H1 (cell line): ENCODE measurements around the gene CHDH. TPM values are rescaled to one million over a fixed set of nuclear protein-coding genes. Genes with fewer than 3 reads are reported as not detected.

ENCODE experiments used
- BACH1 ChIP-seq: IDR thresholded peaks from 2 replicates; pipeline ENCODE4 v1.6.1; 2012; ENCODE audit warnings: low read length, improper control_type of control experiment
- CHD7 ChIP-seq: fragments of 300-600 bp; sonication (generic); IDR thresholded peaks from 2 replicates; pipeline ENCODE4 v1.7.1; 2012; ENCODE audit warnings: low read length, moderate library complexity, mild to moderate bottlenecking, inconsistent platforms; ENCODE audit not compliant: insufficient replicate concordance
- KDM5A ChIP-seq: fragments of 200-600 bp; IDR thresholded peaks from 2 replicates; pipeline ENCODE4 v1.7.1; 2012; ENCODE audit warnings: mild to moderate bottlenecking, low read length, inconsistent platforms, mixed read lengths
- RAD21 ChIP-seq, 2 experiments: IDR thresholded peaks in 1 of 2; conservative IDR thresholded peaks in 1 of 2; 2 replicates each; pipeline ENCODE4 v1.6.1; 2011; ENCODE audit warnings: low read depth in 2 of 2, low read length in 2 of 2, improper control_type of control experiment in 1 of 2, inconsistent platforms in 1 of 2, mild to moderate bottlenecking in 1 of 2, moderate library complexity in 1 of 2
- RBBP5 ChIP-seq: IDR thresholded peaks from 2 replicates; pipeline ENCODE4 v1.7.1; 2012; ENCODE audit warnings: low read depth, mild to moderate bottlenecking, inconsistent platforms, low read length, moderate library complexity, borderline replicate concordance
- SIRT6 ChIP-seq: IDR thresholded peaks from one replicate; pipeline ENCODE4 v1.7.1; 2012; ENCODE audit warnings: low read length, inconsistent platforms
- SRF ChIP-seq: IDR thresholded peaks from 2 replicates; pipeline ENCODE4 v1.6.1; 2011; ENCODE audit warnings: mild to moderate bottlenecking, low read depth, low read length, moderate library complexity
- polyA plus RNA-seq, 7 experiments: library from polyadenylated mRNA; depleted of rRNA in 3 of 7; stranded (reverse) in 5 of 7; unstranded in 2 of 7; fragments of >200 nt in 5 of 7; fragments of 200-250 nt in 2 of 7; gene quantifications; 1 replicate in 5 of 7; 2 replicates in 1 of 7; 4 replicates in 1 of 7; pipeline versions ENCODE4 v1.2.1 to v1.2.3, GENCODE V29; 2011 to 2013; ENCODE audit warnings: missing spikeins in 2 of 7, mixed read lengths in 2 of 7
- total RNA-seq: library from RNA; stranded (reverse); fragmentation: NEBNext Ultra II Directional; extraction: Animal tissue kit (Norgen Biotek cat#: 25700); gene quantifications from 2 replicates; pipeline ENCODE4 v1.2.1, GENCODE V29; 2021

The CHDH gene
- total and polyA plus RNA-seq, 2 of the 8 experiments (the other 6 are each of a cell fraction or from before 2014, with no cell fraction given) = 4.9 to 10.3 TPM

- no peak for TF ChIP-seq CHD7
- no peak for TF ChIP-seq BACH1
- no peak for TF ChIP-seq SRF
- TF ChIP-seq SIRT6 = no peak
- TF ChIP-seq RBBP5 = no peak
- no peak for TF ChIP-seq KDM5A
- no peak for TF ChIP-seq RAD21 (IDR thresholded peaks at IDR 0.05 in 1 of 2, conservative IDR thresholded peaks at IDR 0.05 in 1 of 2; ENCODE audit: low read depth in 2 of 2, low read length in 2 of 2)
- TF ChIP-seq, all 59 proteins: peak for 0
Measured at GRCh38 chr3:53815067-53815466, 31.2 kb downstream of the CHDH start (continued).
